ENCODE data around the gene E2F4. TPM values are rescaled to one million over a fixed set of nuclear protein-coding genes. Genes with fewer than 3 reads are reported as not detected.

The E2F4 gene
- total and polyA plus RNA-seq, 2 of the 13 experiments (the other 11 are each of a cell fraction or from before 2014, with no cell fraction given) = 84.8 to 91.2 TPM

GRCh38 chr16:67184995-67185650 is 6.8 kb upstream of the E2F4 start (continued):
- TF ChIP-seq ZFYVE20 (CRISPR knock-in tag; IDR thresholded peaks at IDR 0.05; ENCODE audit: borderline replicate concordance, low read depth) (peak; percentile 87; the same call in 1 of the 2 replicates), ZNF878 (CRISPR knock-in tag; IDR thresholded peaks at IDR 0.05) (no peak; the same call in 1 of the 2 replicates), ZMAT5 (CRISPR knock-in tag; IDR thresholded peaks at IDR 0.05; ENCODE audit: borderline replicate concordance, low read depth) (no peak), ZMYM2 (CRISPR knock-in tag; IDR thresholded peaks at IDR 0.05) (no peak), MBD4 (IDR thresholded peaks at IDR 0.05; ENCODE audit: borderline replicate concordance, low read length) (no peak), ZNF562 (CRISPR knock-in tag; IDR thresholded peaks at IDR 0.05; ENCODE audit: borderline replicate concordance) (no peak), HDAC1 (CRISPR knock-in tag; IDR thresholded peaks at IDR 0.05) (peak; percentile 97), ZNF549 (CRISPR knock-in tag; IDR thresholded peaks at IDR 0.05) (0 out of 2 replicates have a peak, but pooled peaks have one; percentile 44), NFKBIZ (CRISPR knock-in tag; IDR thresholded peaks at IDR 0.05) (peak; percentile 75; the same call in 1 of the 2 replicates), PRDM4 (CRISPR knock-in tag; IDR thresholded peaks at IDR 0.05; ENCODE audit: borderline replicate concordance) (no peak; the same call in 1 of the 2 replicates), NR1H2 (CRISPR knock-in tag; IDR thresholded peaks at IDR 0.05; ENCODE audit: borderline replicate concordance, low read depth) (no peak; the same call in 1 of the 2 replicates), NCOA5 (CRISPR knock-in tag; IDR thresholded peaks at IDR 0.05) (no peak), TOE1 (CRISPR knock-in tag; IDR thresholded peaks at IDR 0.05) (0 out of 2 replicates have a peak, but pooled peaks have one; percentile 72), CENPBD1 (CRISPR knock-in tag; IDR thresholded peaks at IDR 0.05; ENCODE audit: borderline replicate concordance, low read depth) (no peak), XBP1 (CRISPR knock-in tag; IDR thresholded peaks at IDR 0.05) (no peak), ZNF674 (CRISPR knock-in tag; IDR thresholded peaks at IDR 0.05; ENCODE audit: low read depth) (0 out of 2 replicates have a peak, but pooled peaks have one; percentile 49), ZNF567 (CRISPR knock-in tag; IDR thresholded peaks at IDR 0.05; ENCODE audit: borderline replicate concordance) (no peak)
- TF ChIP-seq, protein P1, sequence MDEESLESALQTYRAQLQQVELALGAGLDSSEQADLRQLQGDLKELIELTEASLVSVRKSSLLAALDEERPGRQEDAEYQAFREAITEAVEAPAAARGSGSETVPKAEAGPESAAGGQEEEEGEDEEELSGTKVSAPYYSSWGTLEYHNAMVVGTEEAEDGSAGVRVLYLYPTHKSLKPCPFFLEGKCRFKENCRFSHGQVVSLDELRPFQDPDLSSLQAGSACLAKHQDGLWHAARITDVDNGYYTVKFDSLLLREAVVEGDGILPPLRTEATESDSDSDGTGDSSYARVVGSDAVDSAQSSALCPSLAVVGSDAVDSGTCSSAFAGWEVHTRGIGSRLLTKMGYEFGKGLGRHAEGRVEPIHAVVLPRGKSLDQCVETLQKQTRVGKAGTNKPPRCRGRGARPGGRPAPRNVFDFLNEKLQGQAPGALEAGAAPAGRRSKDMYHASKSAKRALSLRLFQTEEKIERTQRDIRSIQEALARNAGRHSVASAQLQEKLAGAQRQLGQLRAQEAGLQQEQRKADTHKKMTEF (CRISPR knock-in tag; IDR thresholded peaks at IDR 0.05) = peak; percentile 74
- TF ChIP-seq, protein P2, sequence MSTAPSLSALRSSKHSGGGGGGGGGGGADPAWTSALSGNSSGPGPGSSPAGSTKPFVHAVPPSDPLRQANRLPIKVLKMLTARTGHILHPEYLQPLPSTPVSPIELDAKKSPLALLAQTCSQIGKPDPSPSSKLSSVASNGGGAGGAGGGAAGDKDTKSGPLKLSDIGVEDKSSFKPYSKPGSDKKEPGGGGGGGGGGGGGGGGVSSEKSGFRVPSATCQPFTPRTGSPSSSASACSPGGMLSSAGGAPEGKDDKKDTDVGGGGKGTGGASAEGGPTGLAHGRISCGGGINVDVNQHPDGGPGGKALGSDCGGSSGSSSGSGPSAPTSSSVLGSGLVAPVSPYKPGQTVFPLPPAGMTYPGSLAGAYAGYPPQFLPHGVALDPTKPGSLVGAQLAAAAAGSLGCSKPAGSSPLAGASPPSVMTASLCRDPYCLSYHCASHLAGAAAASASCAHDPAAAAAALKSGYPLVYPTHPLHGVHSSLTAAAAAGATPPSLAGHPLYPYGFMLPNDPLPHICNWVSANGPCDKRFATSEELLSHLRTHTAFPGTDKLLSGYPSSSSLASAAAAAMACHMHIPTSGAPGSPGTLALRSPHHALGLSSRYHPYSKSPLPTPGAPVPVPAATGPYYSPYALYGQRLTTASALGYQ (CRISPR knock-in tag; IDR thresholded peaks at IDR 0.05) = 0 out of 2 replicates have a peak, but pooled peaks have one; percentile 49
- TF ChIP-seq, protein P3, sequence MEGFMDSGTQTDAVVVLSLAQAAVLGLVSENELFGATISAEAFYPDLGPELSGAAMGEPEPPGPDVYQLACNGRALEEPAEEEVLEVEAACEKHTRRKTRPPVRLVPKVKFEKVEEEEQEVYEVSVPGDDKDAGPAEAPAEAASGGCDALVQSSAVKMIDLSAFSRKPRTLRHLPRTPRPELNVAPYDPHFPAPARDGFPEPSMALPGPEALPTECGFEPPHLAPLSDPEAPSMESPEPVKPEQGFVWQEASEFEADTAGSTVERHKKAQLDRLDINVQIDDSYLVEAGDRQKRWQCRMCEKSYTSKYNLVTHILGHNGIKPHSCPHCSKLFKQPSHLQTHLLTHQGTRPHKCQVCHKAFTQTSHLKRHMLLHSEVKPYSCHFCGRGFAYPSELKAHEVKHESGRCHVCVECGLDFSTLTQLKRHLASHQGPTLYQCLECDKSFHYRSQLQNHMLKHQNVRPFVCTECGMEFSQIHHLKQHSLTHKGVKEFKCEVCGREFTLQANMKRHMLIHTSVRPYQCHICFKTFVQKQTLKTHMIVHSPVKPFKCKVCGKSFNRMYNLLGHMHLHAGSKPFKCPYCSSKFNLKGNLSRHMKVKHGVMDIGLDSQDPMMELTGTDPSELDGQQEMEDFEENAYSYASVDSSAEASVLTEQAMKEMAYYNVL (CRISPR knock-in tag; IDR thresholded peaks at IDR 0.05; ENCODE audit: borderline replicate concordance) = peak; percentile 91; the same call in 1 of the 2 replicates
